GM10266 (cell line): ENCODE data around the gene VCP.

Experiments
- DNase-seq: peaks from one replicate; pipeline ENCODE4 v3.0.0; 2012; ENCODE audit errors: extremely low spot score
- TF ChIP-seq, protein P1 (sequence below): IDR thresholded peaks from 2 replicates; pipeline ENCODE4 v1.5.1; 2012; ENCODE audit warnings: mild to moderate bottlenecking, low read depth; ENCODE audit not compliant: control insufficient read depth, insufficient read depth; ENCODE audit errors: missing control alignments

VCP gene

DNA sequence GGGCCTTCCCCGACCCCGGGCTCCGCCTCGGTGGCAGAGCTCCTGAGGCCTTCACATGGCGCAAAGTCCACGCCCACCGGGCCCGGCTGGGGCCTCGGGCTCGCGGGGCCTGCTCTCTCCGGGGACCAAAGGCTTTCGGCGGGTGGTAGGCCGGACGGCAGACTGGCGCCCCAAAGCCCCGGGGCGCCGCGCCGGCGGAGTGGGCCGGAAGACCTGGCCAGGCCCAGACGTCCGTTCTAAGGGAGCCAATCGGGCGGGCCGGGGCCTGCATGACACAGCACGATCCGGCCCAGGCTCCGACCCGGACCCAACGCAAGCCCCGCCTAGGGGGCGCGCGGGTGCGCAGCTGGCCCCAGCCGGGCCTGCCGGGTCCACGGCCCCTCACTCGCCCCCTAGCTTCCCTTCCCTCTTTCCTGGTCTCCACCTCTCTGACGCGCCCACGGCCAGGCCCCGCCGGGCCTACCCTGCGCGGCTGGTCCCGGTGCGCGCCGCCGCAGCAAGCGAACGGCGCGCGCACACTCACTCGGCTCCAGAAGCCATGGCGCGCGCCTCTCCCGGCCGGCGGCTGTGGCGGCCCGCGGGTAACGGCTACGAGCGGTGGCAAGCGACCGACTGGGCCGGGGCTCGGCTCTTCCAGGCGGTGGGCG, 488 bp downstream of the VCP start:
- peak; percentile 86 for DNase-seq
- TF ChIP-seq, protein P1, sequence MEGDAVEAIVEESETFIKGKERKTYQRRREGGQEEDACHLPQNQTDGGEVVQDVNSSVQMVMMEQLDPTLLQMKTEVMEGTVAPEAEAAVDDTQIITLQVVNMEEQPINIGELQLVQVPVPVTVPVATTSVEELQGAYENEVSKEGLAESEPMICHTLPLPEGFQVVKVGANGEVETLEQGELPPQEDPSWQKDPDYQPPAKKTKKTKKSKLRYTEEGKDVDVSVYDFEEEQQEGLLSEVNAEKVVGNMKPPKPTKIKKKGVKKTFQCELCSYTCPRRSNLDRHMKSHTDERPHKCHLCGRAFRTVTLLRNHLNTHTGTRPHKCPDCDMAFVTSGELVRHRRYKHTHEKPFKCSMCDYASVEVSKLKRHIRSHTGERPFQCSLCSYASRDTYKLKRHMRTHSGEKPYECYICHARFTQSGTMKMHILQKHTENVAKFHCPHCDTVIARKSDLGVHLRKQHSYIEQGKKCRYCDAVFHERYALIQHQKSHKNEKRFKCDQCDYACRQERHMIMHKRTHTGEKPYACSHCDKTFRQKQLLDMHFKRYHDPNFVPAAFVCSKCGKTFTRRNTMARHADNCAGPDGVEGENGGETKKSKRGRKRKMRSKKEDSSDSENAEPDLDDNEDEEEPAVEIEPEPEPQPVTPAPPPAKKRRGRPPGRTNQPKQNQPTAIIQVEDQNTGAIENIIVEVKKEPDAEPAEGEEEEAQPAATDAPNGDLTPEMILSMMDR: peak; percentile 43

DNA sequence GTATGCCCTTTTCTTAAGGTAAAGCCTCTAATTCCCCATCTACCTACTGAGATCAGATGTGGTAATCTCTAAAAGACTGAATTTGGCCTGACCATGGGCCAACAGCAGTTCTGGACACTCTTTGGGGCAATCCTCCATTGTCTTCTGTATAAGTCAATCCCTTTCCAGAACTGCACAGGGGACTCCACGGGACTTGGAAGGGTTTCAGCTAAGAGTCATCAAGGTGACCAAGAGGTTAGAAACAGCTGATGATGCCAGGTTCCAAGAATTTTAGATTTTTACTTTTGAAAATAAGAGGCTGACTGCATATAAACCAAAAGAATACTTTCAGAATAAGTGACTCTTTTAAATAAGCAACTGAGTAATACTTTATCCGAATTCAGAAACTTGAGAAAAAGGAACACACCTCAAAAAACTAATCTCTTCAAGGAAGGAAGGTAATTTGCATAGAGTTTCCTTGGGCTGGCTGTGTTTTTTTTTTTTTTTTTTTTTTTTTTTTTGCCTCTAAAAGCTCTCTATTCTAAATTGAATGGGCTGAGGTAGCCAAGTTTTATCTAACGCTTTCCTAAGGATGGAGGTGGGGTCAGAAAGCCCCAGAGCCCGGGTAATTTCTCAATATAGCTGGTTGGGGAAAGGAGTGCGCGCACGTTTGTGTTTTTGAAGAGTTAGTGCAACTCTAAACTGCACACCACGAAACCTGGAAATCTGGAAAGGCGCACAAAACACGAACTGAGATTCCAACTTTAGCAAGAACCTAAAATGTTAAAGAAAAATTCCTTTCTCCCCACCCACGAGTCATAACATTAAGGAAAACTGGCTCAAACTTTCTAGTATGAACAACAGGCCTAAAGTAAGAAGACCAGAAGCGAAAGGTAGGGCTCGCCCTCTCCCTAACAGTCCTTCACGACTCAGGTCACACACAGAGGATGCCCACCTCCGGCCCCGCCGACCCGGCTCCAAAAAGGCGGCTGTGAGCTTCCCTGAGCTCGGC, 1.3 kb downstream of the VCP start:
- TF ChIP-seq, protein P1: no peak
- DNase-seq: peak; percentile 38

DNA sequence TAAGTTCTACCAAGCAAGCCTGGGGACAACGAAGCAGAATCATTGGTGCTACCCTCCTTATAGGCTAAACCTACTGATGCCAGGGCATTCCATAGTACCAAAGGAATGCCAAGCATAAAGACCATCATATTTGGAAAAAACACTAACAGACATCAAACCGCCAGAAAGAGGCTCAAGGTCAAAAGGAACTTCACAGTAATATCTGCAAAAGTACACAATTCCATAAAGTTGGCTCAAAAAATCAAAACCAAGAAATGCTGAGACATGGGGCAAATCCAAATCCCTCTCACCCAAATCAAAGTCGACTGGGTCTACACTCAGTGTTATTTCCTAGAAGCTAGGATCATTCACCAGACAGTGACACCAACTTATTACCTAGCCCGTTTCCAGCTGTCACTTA, 3.4 kb downstream of the VCP start:
- no peak for DNase-seq
- TF ChIP-seq, protein P1: no peak

DNA sequence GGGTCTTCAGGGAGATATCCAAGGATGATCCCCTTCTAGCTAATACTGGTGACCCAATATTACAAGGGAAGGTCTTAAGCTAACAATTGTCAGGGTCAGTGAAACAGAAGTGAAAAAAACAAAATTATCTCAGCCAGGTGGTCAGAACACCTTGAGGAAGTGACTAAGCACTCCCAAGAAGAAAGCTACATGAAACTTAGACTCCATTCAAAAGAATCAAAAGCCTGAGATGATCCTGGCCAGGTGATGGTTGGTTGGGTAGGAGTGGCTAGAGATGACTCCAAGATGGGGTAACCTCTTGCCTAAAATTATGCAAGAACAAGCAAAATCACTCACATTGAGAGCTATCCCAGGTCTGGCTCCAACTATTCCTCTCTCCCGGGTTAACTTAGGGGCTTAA, 5.4 kb downstream of the VCP start:
- TF ChIP-seq, protein P1: no peak
- no peak for DNase-seq

DNA sequence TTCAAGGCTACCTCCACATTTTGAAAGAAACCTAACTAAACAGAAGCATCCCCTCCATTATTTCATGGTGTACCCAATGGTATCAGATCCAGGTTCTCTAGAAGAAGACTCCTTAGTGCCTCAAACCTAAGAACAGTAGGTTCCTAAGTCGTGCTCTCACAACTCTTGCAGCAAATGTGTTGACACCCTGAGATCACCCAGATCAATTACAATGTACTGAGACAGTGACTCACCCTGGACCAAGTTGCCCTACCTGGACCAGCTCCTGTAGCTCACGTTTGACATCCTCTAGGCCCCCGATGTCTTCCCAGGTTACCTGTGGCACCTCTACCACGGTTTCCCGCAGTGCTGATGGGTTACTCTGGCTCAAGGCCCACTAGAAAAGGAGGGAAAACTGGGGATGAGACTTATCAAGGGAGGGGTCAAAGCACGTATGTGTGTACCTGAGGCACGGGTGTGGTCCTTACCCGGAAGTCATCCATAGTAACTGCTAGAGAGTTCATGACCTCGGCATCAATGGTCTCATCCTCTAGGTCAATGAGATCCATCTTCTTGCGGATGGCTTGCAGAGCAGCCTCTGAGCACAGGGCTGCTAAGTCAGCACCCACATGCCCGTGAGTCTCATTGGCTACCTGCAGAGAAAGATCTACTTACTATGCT, 11.7 kb downstream of the VCP start:
- TF ChIP-seq, protein P1: no peak

DNA sequence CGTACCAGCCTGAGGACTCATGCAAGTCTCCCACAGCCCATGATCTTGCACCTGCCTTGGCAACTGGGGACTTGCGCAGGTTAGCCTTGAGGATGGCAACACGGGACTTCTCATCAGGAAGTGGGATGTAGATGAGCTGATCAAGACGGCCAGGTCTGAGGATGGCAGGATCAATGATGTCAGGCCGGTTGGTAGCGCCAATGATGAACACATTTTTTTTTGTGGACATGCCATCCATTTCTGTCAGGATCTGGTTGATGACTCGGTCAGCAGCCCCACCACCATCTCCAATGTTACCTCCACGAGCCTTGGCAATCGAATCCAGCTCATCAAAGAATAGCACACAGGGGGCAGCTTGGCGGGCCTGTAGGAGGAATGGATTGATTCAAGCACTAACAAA, 13.0 kb downstream of the VCP start:
- no peak for DNase-seq

More for the DNA sequence above, 11.7 kb downstream of the VCP start:
- no peak for DNase-seq

More for the DNA sequence above, 13.0 kb downstream of the VCP start:
- TF ChIP-seq, protein P1: no peak
